ENCODE data around the gene THAP4. TPM values are rescaled to one million over a fixed set of nuclear protein-coding genes. Genes with fewer than 3 reads are reported as not detected.

Gene THAP4
- total RNA-seq, 1 donor from 2014 or later = 46.0 TPM

DNA sequence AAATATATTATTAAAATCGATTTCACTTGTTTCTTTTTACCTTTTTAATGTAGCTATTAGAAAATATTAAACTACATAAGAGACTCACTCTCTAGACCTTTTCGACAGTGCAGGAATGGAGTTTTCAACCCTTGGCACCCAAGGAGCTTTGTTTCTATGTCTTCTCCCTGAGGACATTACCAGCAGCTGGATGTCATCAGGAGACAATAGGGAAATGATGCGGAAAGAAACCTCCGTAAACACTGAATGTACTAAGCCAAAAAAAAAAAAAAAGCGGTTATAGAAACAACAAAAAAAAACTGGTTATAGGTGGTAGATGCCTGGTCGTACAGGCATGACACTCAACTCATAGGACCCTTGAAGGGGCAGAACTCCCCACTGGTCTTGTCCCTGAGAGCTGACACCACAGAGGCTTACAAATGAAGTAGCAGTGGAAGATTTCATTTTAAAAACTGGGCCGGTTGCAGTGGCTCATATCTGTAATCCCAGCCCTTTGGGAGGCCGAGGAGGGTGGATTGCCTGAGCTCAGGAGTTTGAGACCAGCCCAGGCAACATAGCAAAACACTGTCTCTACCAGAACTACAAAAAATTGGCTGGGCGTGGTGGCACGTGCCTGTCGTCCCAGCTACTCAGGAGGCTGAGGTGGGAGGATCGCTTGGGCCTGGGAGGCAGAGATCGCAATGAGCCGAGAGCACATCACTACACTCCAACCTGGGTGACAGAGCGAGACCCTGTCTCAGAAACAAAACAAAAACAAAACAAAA lies 23.8 kb downstream of the THAP4 start:
- Mint-ChIP-seq H3K9me3 (ENCODE audit: unreplicated experiment) (peaks cover under 1% of the 10 kb centered on the region), H3K36me3 (ENCODE audit: low read depth, unreplicated experiment) (peaks cover 8% of the 10 kb centered on the region), H3K27ac (ENCODE audit: unreplicated experiment) (peak overlapping the region; percentile 26), H3K4me1 (ENCODE audit: low read depth, unreplicated experiment) (peaks cover 13% of the 10 kb centered on the region), H3K4me3 (ENCODE audit: unreplicated experiment) (no peak overlapping the region), H3K27me3 (ENCODE audit: low read depth, unreplicated experiment) (no peaks in the 10 kb centered on the region)
- Histone ChIP-seq H3K9ac (ENCODE audit: low read length) (no peak overlapping the region), H3K27me3 (ENCODE audit: insufficient read depth, low read length) (no peaks in the 10 kb centered on the region), H3K27ac (ENCODE audit: low read depth, low read length) (no peak overlapping the region), H2AFZ (ENCODE audit: low read depth, low read length) (no peak overlapping the region), H3K4me3 (ENCODE audit: insufficient read depth, low read depth, low read length) (no peak overlapping the region), H4K20me1 (ENCODE audit: insufficient read depth, low read length) (peaks cover 59% of the 10 kb centered on the region), H3K36me3 (ENCODE audit: insufficient read depth, low read length) (no peaks in the 10 kb centered on the region), H3K4me2 (ENCODE audit: low read length) (no peak overlapping the region), H3K79me2 (ENCODE audit: insufficient read depth, low read length) (peaks cover 90% of the 10 kb centered on the region), H3K9me3 (ENCODE audit: insufficient read depth, low read depth, low read length) (no peaks in the 10 kb centered on the region), H3K4me1 (ENCODE audit: insufficient read depth, low read length) (peaks cover 14% of the 10 kb centered on the region)
- TF ChIP-seq, protein P1, sequence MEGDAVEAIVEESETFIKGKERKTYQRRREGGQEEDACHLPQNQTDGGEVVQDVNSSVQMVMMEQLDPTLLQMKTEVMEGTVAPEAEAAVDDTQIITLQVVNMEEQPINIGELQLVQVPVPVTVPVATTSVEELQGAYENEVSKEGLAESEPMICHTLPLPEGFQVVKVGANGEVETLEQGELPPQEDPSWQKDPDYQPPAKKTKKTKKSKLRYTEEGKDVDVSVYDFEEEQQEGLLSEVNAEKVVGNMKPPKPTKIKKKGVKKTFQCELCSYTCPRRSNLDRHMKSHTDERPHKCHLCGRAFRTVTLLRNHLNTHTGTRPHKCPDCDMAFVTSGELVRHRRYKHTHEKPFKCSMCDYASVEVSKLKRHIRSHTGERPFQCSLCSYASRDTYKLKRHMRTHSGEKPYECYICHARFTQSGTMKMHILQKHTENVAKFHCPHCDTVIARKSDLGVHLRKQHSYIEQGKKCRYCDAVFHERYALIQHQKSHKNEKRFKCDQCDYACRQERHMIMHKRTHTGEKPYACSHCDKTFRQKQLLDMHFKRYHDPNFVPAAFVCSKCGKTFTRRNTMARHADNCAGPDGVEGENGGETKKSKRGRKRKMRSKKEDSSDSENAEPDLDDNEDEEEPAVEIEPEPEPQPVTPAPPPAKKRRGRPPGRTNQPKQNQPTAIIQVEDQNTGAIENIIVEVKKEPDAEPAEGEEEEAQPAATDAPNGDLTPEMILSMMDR (IDR thresholded peaks at IDR 0.05; ENCODE audit: insufficient read depth, low read depth, low read length) = no peak
- no peak for TF ChIP-seq EZH2 (IDR thresholded peaks at IDR 0.05; ENCODE audit: insufficient read depth, low read length)
- DNase-seq (ENCODE audit: low read depth) (peak; percentile 26), FAIRE-seq (no peak)

DNA sequence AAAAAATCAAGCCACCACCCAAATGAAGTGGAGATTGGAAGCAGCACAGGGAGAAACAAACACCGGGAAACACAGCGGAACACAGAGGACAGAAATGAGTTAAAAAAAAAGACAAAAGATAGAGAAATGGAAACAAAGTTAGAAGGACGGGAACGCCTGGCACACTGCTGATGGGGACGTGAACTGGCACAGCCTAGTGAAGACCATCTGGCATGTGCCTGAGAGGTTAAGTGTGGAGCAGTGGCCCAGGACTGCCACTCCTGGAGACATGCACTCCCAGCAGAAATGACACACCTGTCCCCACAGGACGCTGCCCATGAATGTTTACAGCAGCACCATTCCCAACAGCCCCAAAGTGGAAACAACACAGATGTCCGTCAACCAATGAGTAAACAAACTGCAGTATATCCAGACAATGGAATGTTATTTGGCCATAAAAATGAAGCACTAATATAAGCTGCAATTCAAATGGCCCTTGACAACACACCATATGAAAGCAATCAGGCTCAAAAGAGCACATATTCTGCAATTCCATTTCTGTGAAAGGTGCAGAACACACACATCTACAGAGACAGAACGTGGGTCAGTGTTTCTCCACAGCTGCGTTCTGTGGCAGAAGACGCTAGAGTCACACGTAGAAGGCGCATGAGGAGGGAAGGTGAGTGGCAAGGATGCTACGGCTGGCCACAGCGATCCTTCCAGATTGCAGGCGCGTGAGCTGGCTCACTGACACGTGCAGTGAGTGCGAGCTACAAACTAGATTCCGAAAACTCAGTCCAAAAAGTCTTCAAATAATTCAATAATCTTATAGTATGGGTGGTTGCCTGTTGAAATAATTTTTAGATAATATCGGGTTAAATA lies 24.6 kb downstream of the THAP4 start:
- no peak overlapping the region for H3K4me2 ChIP-seq (ENCODE audit: low read length)
- no peaks in the 10 kb centered on the region for H3K9me3 Mint-ChIP-seq (ENCODE audit: unreplicated experiment)
- H3K27ac ChIP-seq (ENCODE audit: low read depth, low read length) = no peak overlapping the region
- peaks cover 11% of the 10 kb centered on the region for H3K4me1 Mint-ChIP-seq (ENCODE audit: low read depth, unreplicated experiment)
- H2AFZ ChIP-seq (ENCODE audit: low read depth, low read length) = no peak overlapping the region
- H3K4me3 ChIP-seq (ENCODE audit: insufficient read depth, low read depth, low read length) = no peak overlapping the region
- peaks cover 4% of the 10 kb centered on the region for H3K36me3 Mint-ChIP-seq (ENCODE audit: low read depth, unreplicated experiment)
- peaks cover 52% of the 10 kb centered on the region for H4K20me1 ChIP-seq (ENCODE audit: insufficient read depth, low read length)
- no peaks in the 10 kb centered on the region for H3K9me3 ChIP-seq (ENCODE audit: insufficient read depth, low read depth, low read length)
- no peaks in the 10 kb centered on the region for H3K27me3 ChIP-seq (ENCODE audit: insufficient read depth, low read length)
- FAIRE-seq (no peak), DNase-seq (ENCODE audit: low read depth) (no peak)
- H3K27ac Mint-ChIP-seq (ENCODE audit: unreplicated experiment) = no peak overlapping the region
- no peaks in the 10 kb centered on the region for H3K27me3 Mint-ChIP-seq (ENCODE audit: low read depth, unreplicated experiment)
- no peaks in the 10 kb centered on the region for H3K36me3 ChIP-seq (ENCODE audit: insufficient read depth, low read length)
- TF ChIP-seq, protein P1 (IDR thresholded peaks at IDR 0.05; ENCODE audit: insufficient read depth, low read depth, low read length) = no peak
- no peak for TF ChIP-seq EZH2 (IDR thresholded peaks at IDR 0.05; ENCODE audit: insufficient read depth, low read length)
- peaks cover 7% of the 10 kb centered on the region for H3K4me1 ChIP-seq (ENCODE audit: insufficient read depth, low read length)
- peaks cover 86% of the 10 kb centered on the region for H3K79me2 ChIP-seq (ENCODE audit: insufficient read depth, low read length)
- no peak overlapping the region for H3K9ac ChIP-seq (ENCODE audit: low read length)
- H3K4me3 Mint-ChIP-seq (ENCODE audit: unreplicated experiment) = no peak overlapping the region
